ENCODE measurements around the gene WFDC8.

WFDC8 gene

DNA sequence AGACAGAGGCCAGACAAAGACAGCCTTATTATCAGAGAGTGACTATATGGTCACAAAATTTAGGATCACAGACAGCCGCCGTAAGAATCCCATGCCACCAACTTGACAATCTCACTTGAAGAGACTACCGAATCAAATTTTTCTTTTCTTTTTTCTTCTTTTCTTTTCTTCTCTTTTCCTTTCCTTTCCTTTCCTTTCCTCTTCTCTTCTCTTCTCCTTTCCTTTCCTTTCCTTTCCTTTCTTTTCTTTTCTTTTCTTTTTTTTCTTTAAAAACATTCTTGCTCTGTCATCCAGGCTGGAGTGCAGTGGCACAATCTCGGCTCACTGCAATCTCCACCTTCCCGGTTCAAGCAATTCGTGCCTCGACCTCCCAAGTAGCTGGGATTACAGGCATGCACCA lies 30.7 kb downstream of the WFDC8 start:
- no peak for DNase-seq (ENCODE audit: low read depth in 2 of 2)

DNA sequence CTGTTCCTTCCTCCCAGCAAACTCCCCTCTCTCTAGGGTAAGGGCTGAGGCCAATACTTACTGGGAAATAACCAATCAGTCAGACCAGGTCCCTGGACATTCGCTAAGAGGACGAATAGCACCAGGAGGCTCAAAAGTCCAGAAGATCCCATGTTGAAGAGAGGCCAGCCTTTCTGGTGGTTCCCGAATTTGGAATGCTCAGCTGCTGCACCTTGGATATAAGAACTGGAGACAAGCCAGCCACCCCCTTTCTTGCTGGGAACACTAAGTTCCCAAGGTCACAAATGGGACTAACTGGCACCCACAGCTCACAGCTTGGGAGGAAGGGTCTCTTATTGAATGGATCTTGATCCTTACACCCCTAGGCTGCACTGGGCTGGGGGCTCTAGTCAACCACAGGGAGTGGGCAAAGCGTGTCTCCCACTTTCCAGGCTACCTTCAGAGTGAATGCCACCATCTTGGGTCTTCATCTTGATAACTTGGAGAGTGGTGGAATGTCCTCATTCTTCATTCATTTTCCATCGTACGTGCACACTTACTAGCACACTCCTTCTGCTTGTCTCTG lies 31.8 kb downstream of the WFDC8 start, which contains the start of gene EPPIN:
EPPIN (minus strand) TSS at position 196 of the 565 bp plus-strand sequence; CDS start at position 152, 44 bp downstream.
- no peak for DNase-seq (ENCODE audit: low read depth in 2 of 2)

DNA sequence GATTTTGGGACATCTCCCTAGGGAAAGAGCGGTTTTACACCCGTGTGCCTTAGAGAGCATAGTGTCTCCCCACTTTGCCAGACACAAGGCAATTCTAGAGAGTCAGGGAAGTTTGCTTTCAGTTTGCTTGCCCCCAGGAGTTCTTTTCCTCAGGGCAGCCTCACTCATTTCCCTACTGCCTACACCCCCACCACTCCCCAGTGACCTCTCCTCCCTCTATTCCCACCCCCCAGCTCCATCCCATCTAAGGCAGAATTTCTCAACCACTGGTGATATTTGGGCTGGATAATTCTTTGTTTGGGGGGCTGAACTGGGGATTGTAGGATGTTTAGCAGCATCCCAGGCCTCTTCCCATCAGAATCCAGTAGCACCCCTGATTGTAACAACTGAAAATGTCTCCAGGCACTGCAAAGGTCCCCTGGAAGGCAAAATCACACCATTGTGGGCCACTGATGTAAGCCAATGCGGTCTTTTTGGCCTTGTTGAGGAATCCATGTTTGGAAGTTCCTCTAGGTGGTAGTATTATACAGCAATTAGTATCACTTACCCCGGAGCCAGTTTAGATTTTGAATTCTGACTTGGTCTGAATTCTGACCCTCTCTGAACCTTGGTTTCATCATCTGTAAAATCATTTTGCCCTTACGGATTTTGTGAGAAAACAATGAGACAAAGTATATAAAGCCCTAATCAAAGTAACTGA lies 33.2 kb downstream of the WFDC8 start:
- no peak for DNase-seq (ENCODE audit: low read depth in 2 of 2)

DNA sequence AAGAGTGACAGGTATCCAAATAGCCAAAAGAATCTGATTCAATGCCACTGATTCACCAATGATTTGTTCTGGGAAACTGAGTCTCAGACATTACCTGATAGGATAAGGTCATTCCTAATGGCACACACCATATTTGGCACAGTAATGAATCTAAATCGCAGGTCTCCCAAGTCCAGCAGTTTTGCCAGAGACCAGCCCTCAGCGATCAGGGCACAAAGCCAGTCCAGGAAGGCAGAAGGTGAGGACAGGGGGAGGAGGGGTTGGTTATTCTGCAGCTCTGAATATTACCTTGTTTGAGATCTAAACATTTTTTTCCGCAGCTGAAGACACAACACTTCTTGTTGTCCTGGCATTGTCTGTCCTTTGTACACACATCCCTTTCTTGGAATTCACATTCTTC lies 33.7 kb downstream of the WFDC8 start:
- DNase-seq (ENCODE audit: low read depth in 2 of 2): no peak

DNA sequence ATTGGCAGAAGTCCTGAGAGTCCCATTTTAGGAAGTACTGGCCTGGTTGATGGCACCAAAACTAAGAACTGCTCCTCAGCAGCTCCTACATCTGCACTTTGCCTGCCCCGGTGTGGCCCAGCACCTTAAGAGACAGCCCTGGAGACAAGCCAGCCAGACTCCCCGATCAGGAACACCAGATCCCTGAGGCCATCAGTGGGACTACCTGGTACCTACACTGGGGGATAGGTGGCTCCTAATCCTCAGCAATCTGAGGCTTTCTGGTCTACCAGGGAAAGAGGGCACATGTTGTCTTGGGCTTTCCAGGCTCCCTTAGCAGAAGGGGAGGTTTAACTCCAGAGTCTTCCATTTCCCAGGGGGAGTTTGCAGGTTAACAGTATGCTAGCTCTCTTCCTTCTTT lies 39.7 kb downstream of the WFDC8 start, which contains the start of gene WFDC6:
WFDC6 (minus strand) TSS at position 101 of the 400 bp plus-strand sequence; CDS start at position 26, 75 bp downstream.
- no peak for DNase-seq (ENCODE audit: low read depth in 2 of 2)

DNA sequence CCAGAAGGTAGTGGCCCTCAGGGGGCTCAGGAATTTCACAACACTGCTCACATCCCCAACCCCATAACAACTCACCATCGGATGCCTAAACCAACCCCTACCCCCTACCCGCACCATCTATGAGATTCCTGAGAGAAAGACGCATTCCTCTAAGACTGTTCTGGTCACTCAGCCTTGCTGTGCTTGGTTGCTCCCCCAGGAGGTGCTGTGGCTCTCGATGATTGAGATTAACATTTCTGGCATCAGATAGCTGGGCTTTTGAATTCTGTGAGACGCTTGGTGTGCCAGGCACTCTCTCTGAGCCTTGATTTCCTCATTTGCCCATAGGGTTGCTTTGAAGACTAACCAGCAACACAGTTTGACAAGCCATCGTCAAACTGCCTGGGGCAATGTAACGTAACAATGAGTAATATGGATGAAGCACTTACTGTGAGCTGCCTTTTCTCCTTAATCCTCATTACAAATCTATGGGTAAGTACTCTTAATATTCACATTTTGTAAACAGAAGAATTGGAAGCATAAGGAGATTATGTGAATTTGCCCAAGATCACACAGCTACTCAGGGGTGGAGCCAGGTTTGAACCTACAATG lies 40.8 kb downstream of the WFDC8 start:
- DNase-seq (ENCODE audit: low read depth in 2 of 2): no peak

DNA sequence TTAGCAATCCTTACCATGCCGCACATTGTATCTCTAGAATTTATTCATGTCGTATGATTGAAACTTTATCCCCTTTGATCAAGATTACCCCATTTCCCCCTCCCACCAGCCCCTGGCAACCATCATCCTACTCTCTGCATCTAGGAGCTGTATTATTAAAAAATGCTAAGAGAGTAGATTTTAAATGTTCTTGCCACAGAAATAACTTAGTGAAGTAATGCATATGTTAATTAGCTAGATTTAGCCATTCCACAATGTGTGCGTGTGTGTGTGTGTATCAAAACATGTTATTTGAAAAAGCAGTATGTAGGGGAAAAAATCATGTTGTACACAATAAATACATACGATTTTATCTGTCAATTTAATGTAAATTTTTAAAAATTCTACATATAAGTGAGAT lies 51.8 kb downstream of the WFDC8 start:
- no peak for DNase-seq (ENCODE audit: low read depth in 2 of 2)

DNA sequence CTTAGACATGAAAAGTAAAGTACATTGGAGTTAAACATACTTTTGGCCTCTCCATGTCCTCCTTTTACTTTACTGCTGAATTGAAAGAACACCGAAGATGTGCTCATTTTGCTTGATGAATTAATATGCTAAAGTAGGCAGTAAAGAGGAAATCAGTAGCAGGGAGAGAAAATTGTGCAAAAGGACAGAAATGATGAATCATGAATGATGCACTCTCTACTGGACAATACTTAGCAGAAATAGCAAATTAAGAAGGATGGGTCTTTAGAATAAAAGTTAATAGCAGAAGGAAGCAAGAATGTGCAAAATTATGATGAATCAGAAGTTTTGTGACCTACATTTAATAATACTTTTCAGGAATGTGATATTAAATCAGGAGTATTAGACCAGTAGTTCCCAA lies 55.3 kb downstream of the WFDC8 start:
- DNase-seq (ENCODE audit: low read depth in 2 of 2): no peak

DNA sequence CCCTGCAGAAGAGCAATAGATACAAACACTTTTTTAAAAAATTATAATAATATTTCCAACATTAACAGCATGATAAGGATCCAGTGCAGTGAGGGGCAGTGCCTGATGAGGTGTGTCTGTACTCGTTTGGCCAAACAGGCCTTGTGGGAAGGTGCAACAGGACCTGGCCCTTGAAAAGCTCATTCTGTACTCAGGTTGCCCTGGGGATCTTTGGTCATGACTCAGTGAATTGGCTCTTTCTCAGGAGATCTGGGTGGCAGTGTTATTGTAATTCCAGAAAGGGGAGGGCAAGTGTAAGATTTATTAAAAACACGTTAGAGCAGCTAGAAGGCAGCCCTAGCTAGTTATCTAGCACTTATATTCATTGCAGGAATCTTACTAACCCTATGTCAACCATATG lies 60.8 kb downstream of the WFDC8 start:
- DNase-seq (ENCODE audit: low read depth in 2 of 2): no peak

DNA sequence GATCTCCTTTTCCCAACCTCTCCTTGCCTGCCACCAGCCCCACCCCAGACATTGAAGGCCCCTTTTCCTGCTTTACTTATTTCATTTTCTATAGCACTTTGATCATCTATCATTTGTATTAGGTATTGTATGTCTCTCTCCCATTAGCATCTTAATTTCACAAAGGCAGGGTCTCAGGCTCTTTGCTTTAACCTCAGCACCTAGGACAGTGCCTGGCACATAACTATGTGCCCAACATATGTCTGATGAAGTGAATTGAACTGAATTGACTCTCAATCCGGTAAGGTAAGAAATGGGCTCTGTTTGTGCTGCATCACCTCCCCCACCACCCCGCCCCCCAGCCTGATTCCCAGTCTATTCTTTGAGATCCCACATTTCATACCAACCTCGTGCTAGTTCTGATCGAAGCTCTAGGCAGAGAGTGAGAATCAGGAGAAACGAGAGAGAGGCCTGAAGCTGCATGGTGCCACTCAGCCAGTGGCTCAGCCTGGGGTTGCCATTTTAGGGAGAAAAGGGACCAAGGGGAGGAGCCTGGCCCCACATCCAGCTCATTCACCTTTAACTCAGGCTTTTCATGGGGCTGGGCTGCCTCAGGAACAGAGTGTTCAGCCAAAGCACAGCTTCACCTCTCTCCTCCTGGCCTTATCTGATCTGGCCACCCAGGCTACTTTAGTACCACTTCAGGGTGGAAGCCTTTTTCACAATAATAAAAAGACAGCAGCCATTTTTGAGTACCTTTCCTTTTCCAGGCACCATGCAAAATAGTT lies 63.8 kb downstream of the WFDC8 start, which contains the start of gene SPINT3:
SPINT3 (minus strand) TSS at position 476 of the 767 bp plus-strand sequence; CDS start at position 462, 14 bp downstream.
- no peak for DNase-seq (ENCODE audit: low read depth in 2 of 2)

DNA sequence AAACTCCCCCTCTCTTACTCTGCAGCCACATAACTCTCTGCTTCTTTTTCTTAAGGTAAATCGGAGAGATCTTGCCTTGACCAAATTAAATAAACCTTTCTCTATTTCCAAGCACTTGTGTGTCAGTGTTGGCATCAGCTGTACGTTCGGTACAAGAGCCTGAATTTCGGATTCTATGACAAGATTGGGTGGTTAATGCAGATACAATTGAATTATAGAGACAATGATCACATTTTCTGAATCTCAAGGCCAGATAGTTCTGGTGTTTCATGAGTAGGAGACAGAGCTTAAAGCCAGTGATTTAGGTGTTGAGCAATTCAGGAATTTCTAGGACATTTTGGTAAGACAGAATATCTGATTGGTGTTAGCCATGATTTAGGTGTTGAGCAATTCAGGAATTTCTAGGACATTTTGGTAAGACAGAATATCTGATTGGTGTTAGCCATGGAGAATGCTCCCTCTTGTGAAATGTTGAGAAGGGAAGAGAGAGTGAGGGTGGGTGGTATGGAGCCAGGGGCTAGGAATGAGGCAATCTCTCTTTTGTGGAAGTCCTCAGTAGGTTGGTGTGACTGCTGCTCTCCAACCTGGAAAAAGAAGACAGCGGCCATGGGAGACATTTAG lies 68.7 kb downstream of the WFDC8 start:
- no peak for DNase-seq (ENCODE audit: low read depth in 2 of 2)

DNA sequence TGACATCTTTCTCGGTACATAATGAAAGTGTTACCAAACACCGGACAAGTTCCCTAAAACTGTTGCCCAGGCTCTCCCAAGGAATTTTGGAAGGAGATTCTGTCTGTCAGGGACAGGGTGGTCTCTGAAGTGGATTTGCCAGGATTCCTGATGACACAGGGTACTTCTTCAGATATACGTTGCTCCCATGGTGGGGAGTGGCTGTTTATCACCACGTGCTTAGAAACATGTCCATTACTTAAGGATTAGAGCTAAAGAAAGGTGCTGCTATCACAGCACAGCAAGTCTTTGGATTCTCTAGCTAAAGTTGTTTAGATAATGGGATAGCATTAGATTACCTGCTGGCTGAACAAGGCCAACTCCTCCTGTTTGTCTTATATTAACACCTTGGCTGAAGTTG lies 70.0 kb downstream of the WFDC8 start:
- no peak for DNase-seq (ENCODE audit: low read depth in 2 of 2)

DNA sequence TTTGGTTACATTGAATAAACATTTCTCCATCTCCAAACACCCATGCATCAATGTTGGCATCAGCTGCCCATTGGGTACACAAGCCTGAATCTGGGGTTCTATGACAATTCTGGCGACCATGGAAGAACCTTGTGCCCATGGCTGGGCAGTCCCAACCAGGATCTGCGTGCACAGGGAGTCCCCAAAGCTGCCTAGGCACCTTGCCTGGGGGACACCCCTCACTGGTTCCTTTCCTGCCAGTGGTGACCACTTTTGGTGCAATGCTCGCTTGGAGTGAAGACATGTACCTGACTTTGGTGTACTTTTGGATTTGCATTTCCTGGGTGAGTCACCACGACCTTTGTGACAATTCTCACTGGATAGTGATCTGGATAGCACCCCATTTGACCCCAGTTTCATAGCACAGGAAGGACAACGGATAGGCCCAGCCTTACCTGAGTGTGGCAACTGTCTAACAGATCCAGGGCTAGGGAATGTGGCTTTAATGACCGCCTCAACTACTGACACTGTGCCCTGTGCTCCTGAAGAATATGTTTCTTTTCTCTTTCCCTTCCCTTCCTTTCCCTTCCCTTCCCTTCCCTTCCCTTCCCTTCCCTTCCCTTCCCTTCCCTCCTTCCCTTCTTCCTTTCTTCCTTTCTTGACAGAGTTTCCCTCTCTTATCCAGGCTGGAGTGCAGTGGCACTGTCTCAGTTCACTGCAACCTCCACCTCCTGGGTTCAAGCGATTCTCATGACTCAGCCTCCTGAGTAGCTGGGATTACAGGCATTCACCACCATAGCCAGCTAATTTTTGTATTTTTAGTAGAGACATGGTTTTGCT lies 70.8 kb downstream of the WFDC8 start:
- DNase-seq (ENCODE audit: low read depth in 2 of 2): no peak

DNA sequence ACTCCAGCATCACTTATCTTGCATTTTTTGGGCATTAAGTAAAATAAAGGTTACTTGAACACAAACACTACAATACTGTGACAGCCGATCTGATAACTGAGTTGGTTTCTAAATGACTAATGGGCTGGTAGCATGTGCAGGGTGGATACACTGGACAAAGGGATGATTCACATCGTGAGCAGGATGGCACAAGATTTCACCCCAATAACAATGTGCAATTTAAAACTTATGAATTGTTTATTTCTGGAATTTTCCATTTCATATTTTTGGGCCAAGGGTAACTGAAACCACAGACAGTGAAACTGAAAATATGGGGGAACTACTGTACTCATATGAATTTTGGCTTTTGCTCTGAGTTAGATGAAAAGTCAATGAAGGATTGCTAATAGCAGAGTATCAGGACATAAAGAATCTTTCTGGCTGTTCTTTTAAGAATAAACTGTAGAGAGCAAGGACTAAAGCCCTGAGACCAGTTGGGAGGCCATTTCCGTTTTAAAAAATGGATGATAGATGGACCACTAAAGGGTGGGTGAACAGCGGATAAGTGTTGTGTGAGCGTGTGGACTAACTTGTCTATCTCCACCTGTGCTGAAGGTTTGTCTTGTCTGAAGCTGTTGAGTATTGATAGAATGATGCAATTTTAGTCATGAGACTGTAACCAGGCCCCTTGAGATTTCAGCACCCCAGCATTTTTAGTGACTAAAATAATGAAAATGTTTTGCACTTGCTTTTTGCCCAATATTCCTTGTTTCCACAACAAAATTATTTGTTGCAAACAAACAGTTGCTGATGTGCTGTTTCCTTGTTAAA lies 71.9 kb downstream of the WFDC8 start:
- DNase-seq (ENCODE audit: low read depth in 2 of 2): no peak

DNA sequence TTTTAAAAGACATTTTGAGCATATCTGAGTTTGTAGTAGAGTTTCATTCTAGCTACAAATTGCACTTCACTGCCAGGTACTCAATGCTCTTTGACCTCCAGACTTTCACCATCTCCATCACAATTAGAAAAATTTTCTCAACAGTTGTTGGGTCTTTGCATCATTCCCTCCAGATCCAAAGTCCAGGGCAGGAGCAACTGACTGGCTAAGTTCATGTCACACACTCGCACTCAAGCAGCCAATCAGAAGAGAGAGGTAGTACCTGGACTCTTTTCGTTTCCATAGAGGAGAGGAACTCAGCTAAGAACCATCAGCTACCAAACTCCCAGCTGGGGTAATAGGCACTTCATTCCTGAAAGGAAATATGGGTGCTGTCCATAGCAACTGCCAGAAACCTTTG lies 72.7 kb downstream of the WFDC8 start:
- DNase-seq (ENCODE audit: low read depth in 2 of 2): no peak

DNA sequence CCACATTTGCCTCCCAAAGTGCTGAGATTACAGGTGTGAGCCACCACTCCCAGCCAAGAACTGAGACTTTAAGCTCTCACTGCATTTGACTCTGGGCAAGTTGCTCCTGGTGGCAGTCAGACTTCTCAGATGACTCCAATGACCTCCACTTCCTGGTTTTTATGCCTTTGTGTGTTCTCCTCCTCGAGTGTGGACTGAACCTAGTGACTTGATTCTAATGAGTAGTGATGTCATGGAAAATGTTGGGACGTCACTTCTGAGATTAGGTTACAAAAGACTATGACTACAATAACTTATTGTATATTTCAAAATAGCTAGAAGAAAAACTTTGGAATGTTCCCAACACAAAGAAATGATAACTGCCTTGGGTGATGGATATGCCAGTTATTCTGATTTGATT lies 75.7 kb downstream of the WFDC8 start:
- DNase-seq (ENCODE audit: low read depth in 2 of 2): no peak

DNA sequence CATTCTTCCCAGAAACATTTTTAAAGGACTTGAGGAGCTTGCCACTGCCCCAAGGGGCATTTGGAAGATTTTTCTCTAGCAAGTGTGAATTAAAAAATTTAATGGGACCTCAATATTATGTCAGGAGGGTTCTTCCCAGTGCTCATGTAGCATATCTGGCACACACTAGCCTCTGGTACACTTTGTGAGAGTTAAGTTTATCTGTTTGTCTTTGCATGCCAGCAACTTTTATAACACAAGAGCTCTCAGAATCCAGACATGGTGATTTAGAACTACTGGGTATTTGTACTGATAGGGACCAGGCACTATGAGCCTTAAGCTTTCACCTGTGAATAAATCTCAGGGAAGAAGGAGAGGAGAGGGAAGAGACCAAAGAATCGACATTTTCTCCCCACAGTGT lies 76.5 kb downstream of the WFDC8 start:
- DNase-seq (ENCODE audit: low read depth in 2 of 2): no peak
